GM12878 (cell line): ENCODE results near the gene HOOK2. TPM values are rescaled to one million over a fixed set of nuclear protein-coding genes. Genes with fewer than 3 reads are reported as not detected.

Experiments
- ATAC-seq: fragments of 200-7000 bp; cut with Tn5 transposase; 3 replicates; pipeline ENCODE4 v1.9.1; 2020; ENCODE audit warnings: mild to moderate bottlenecking, moderate library complexity
- BruUV-seq: library from RNA; stranded (reverse); fragments of 400-500 nt; replicated peaks from 2 replicates; lab custom pipeline; 2021; lab: Mats Ljungman, UMichigan
- CTCF ChIA-PET: fragments of 300-600 bp; sonication (Branson Sonifier 250); formaldehyde crosslinking; extraction: SDS; loops from one replicate; lab custom pipeline; 2021; ENCODE audit warnings: inconsistent platforms; lab: Yijun Ruan, JAX
- POLR2A ChIA-PET: fragments of 350-600 bp; formaldehyde crosslinking; extraction: SDS; loops from one replicate; lab custom pipeline; 2021; ENCODE audit warnings: inconsistent platforms; lab: Charles Lee
- RAD21 ChIA-PET: fragments of 300-600 bp; sonication (Branson Sonifier 250); formaldehyde crosslinking; loops from one replicate; lab custom pipeline; 2023; ENCODE audit warnings: antibody characterized with exemption; ENCODE audit not compliant: unreplicated experiment; lab: Charles Lee
- SMC1A ChIA-PET: fragments of 300-600 bp; sonication (Branson Sonifier 250); formaldehyde crosslinking; loops from one replicate; lab custom pipeline; 2023; ENCODE audit not compliant: unreplicated experiment, uncharacterized antibody; lab: Charles Lee
- DNase-seq: peaks from one replicate; pipeline ENCODE4 v3.0.0-alpha.2; 2011; ENCODE audit warnings: low read depth, low spot score
- FAIRE-seq: peaks from 3 replicates; lab custom pipeline; 2011; peaks lifted over from hg19 to GRCh38; lab: Jason Lieb, UNC
- H2AFZ ChIP-seq: 2 replicates; pipeline ENCODE4 v1.6.0; 2011; ENCODE audit warnings: low read depth, low read length, control low read depth; ENCODE audit not compliant: control insufficient read depth
- H3K27ac ChIP-seq: 2 replicates; pipeline ENCODE4 v1.5.1; 2011; ENCODE audit warnings: control low read depth; ENCODE audit not compliant: control insufficient read depth, insufficient read depth
- H3K27me3 ChIP-seq, 2 experiments: replicated peaks in 1 of 2; 2 replicates each; pipeline versions ENCODE4 v1.6.0 to v1.6.1; 2011; ENCODE audit warnings: low read length in 1 of 2; ENCODE audit not compliant: control insufficient read depth in 2 of 2, insufficient read depth in 2 of 2
- H3K36me3 ChIP-seq, 2 experiments: 2 replicates each; pipeline ENCODE4 v1.5.1; 2011; ENCODE audit warnings: low read length in 1 of 2; ENCODE audit not compliant: control insufficient read depth in 2 of 2, insufficient read depth in 2 of 2
- H3K4me1 ChIP-seq: 2 replicates; pipeline ENCODE4 v1.6.1; 2011; ENCODE audit warnings: mild to moderate bottlenecking, low read length, moderate library complexity, mixed read lengths; ENCODE audit not compliant: control insufficient read depth, insufficient read depth
- H3K4me2 ChIP-seq: 2 replicates; pipeline ENCODE4 v1.6.0; 2011; ENCODE audit warnings: control low read depth; ENCODE audit not compliant: control insufficient read depth, insufficient read depth
- H3K4me3 ChIP-seq: fragments of 200-600 bp; sonication (generic); 2 replicates; pipeline ENCODE4 v1.5.1; 2016
- H3K79me2 ChIP-seq: 2 replicates; pipeline ENCODE4 v1.6.0; 2011; ENCODE audit warnings: low read length; ENCODE audit not compliant: control insufficient read depth, insufficient read depth
- H3K9ac ChIP-seq: 2 replicates; pipeline ENCODE4 v1.8.0; 2011; ENCODE audit warnings: low read length, control low read depth, mixed read lengths; ENCODE audit not compliant: control insufficient read depth, insufficient read depth
- H3K9me3 ChIP-seq: replicated peaks from 3 replicates; pipeline ENCODE4 v1.5.1; 2011; ENCODE audit warnings: mild to moderate bottlenecking, low read length; ENCODE audit not compliant: control insufficient read depth, insufficient read depth
- H4K20me1 ChIP-seq: 2 replicates; pipeline ENCODE4 v1.6.0; 2011; ENCODE audit not compliant: control insufficient read depth, insufficient read depth
- CREB1 ChIP-seq: IDR thresholded peaks from 2 replicates; pipeline ENCODE4 v1.6.1; 2012; ENCODE audit warnings: low read depth, mild to moderate bottlenecking, inconsistent platforms
- E2F8 ChIP-seq: fragments of 450-650 bp; IDR thresholded peaks from 2 replicates; pipeline ENCODE4 v1.6.1; 2018; ENCODE audit warnings: mild to moderate bottlenecking, low read depth, moderate library complexity; ENCODE audit not compliant: partially characterized antibody
- MTA2 ChIP-seq: fragments of 450-650 bp; IDR thresholded peaks from 2 replicates; pipeline ENCODE4 v1.6.1; 2016; ENCODE audit warnings: low read depth, mild to moderate bottlenecking, moderate library complexity
- NBN ChIP-seq: fragments of 450-650 bp; IDR thresholded peaks from 2 replicates; pipeline ENCODE4 v1.6.1; 2016
- NR2C1 ChIP-seq: fragments of 450-650 bp; IDR thresholded peaks from 2 replicates; pipeline ENCODE4 v1.6.1; 2017; ENCODE audit warnings: antibody characterized with exemption, mild to moderate bottlenecking, moderate library complexity
- POLR2A ChIP-seq: IDR thresholded peaks from 2 replicates; pipeline ENCODE4 v1.6.1; 2011; ENCODE audit warnings: low read depth, mild to moderate bottlenecking, low read length
- SREBF1 ChIP-seq: IDR thresholded peaks from 2 replicates; pipeline ENCODE4 v1.6.1; 2012; ENCODE audit warnings: mild to moderate bottlenecking, low read length
- WRNIP1 ChIP-seq: IDR thresholded peaks from 2 replicates; pipeline ENCODE4 v1.6.1; 2011; ENCODE audit warnings: low read depth, low read length, improper control_type of control experiment, borderline replicate concordance
- ZNF207 ChIP-seq: fragments of 450-650 bp; IDR thresholded peaks from 2 replicates; pipeline ENCODE4 v1.6.1; 2014; ENCODE audit warnings: antibody characterized with exemption, mild to moderate bottlenecking, borderline replicate concordance
- ZZZ3 ChIP-seq: IDR thresholded peaks from 2 replicates; pipeline ENCODE4 v1.6.1; 2011; ENCODE audit warnings: low read depth; ENCODE audit not compliant: control insufficient read depth, insufficient read length
- WGBS: methylation state at CpG from one replicate; pipeline ENCODE4 v1.1.6; 2016; ENCODE audit warnings: low lambda C conversion rate; ENCODE audit not compliant: insufficient replicate concordance, insufficient coverage; ENCODE audit errors: missing lambda C conversion rate; 5-methylcytosine and 5-hydroxymethylcytosine counted together
- in situ Hi-C: fragments of 300-500 bp; cut with MboI; formaldehyde crosslinking; loops from 9 replicates; pipeline ENCODE4 v1.14.3; 2018; ENCODE audit warnings: mixed read lengths
- intact Hi-C: fragments of 100-400 bp; cut with micrococcal nuclease; formaldehyde crosslinking; loops from one replicate; pipeline ENCODE4 v1.14.2; 2022; ENCODE audit not compliant: unreplicated experiment
- polyA plus RNA-seq, 11 experiments: library from polyadenylated mRNA; depleted of rRNA in 4 of 11; unstranded in 6 of 11; stranded (reverse) in 5 of 11; fragments of >200 nt; fragmentation: Nextera tagmentation in 4 of 11; fragmentation: Illumina TruSeq in 1 of 11; extraction: Ambion mirVana in 4 of 11; extraction: Trizol in 1 of 11; gene quantifications; 1 replicate in 1 of 11; 2 replicates in 10 of 11; pipeline versions ENCODE4 v1.2.1 to v1.2.3, GENCODE V29; 2011 to 2016; ENCODE audit warnings: inconsistent platforms in 2 of 11, missing spikeins in 2 of 11, low read depth in 1 of 11
- total RNA-seq, 4 experiments: library from RNA; depleted of rRNA in 3 of 4; stranded (reverse); fragments of >200 nt in 3 of 4; fragmentation: Illumina TruSeq in 1 of 4; extraction: Trizol in 1 of 4; gene quantifications; 2 replicates each; pipeline versions ENCODE4 v1.2.1 to v1.2.3, GENCODE V29; 2013 to 2021
- TF ChIP-seq, protein P1 (sequence below): fragments of 450-650 bp; IDR thresholded peaks from 2 replicates; pipeline ENCODE4 v1.6.1; 2017; ENCODE audit warnings: antibody characterized with exemption, mild to moderate bottlenecking, moderate library complexity
- TF ChIP-seq, protein P2 (sequence below): IDR thresholded peaks from 2 replicates; pipeline ENCODE4 v1.6.1; 2011; ENCODE audit warnings: low read depth, mild to moderate bottlenecking, low read length, moderate library complexity, borderline replicate concordance; ENCODE audit errors: extremely low read depth
- TF ChIP-seq, protein P3 (sequence below): fragments of 150-350 bp; IDR thresholded peaks from 2 replicates; pipeline ENCODE4 v1.6.1; 2014; ENCODE audit warnings: mild to moderate bottlenecking, low read depth, low read length

The HOOK2 gene
- total and polyA plus RNA-seq, 10 of the 15 experiments (the other 5 are each of a cell fraction or from before 2014, with no cell fraction given) = 1.5 to 9.6 (median 6.2) TPM

DNA sequence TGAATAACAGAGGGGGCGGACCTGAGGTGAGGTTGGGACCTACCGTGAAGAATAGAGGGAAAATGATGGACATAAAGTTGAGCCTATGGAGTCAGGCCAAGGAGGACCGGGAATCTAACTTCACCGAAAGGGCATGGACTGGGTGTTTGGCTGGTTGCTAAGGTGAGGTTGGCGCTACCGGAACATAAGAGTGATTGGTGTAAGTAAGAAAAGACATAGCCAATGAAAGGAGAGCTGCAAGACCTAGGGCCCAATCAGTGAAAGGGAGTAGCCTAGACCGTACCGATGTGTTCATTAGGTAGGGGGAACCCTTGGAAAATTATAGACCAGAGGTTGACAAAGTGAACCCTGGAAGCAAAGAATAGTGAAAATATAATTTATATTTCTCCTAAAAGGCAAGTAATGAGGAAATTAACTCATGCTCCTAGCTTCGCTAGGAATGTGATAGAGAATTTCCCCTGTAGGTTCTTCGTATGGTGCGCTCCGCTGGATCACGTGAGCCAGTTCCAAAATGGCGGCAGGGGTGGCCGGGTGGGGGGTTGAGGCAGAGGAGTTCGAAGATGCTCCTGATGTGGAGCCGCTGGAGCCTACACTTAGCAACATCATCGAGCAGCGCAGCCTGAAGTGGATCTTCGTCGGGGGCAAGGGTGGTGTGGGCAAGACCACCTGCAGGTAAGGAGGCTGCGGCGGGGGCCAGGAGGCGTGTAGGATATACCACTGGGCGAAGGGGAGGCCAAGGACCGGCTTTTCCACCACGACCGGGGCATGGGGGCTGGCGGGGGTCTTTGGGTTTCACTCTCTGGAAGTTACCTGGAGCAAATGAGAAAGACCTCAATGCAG is 38.1 kb downstream of the HOOK2 start, which contains the start of gene GET3:
GET3 (plus strand) TSS at position 503 of the 840 bp plus-strand sequence; CDS start at position 512, 9 bp downstream.
- peaks cover 34% of the 10 kb centered on the region for H3K79me2 ChIP-seq
- H3K9me3 ChIP-seq = no peaks in the 10 kb centered on the region; the same call in 2 of the 3 replicates
- DNase-seq = peak; percentile 99
- peak; percentile 92 for ATAC-seq
- ChIA-PET RAD21 (interaction anchor here (1.0 to 1.7 kb wide), 3 partner anchors 24 to 71 kb away, joined by 3 to 7 read pairs (median 4); partner anchors contain the start of genes MAN2B1 and WDR83), SMC1A (interaction anchor here (0.7 to 1.8 kb wide), 6 partner anchors 14 to 40 kb away, joined by 3 to 6 read pairs (median 4); no protein-coding TSS in a partner anchor), POLR2A (interaction anchor here (0.7 to 3.1 kb wide), 4 partner anchors 15 to 404 kb away, joined by 3 to 26 read pairs (median 7); partner anchors contain the start of genes JUNB and ZNF563), CTCF (interaction anchor here (0.6 to 3.8 kb wide), 12 partner anchors 10 to 62 kb away, joined by 3 to 19 read pairs (median 4); partner anchors contain the start of gene TNPO2)
- peak within 1 kb of the TSS; percentile 100 for H2AFZ ChIP-seq
- peak within 1 kb of the TSS; percentile 91 for H3K4me2 ChIP-seq
- H4K20me1 ChIP-seq = peaks cover 5% of the 10 kb centered on the region
- TSS peak; percentile 89 for BruUV-seq
- H3K36me3 ChIP-seq = 0 out of 4 replicates have a peak, but pooled peaks cover 0 to under 1% of the 10 kb centered on the region in 2 experiments
- FAIRE-seq = peak; percentile 100
- WGBS = 2% methylated on average over 27 of the region's 29 CpGs
- no peaks in the 10 kb centered on the region for H3K27me3 ChIP-seq
- in situ Hi-C loops (no loop called here), intact Hi-C loops (no loop called here)
- H3K9ac ChIP-seq = peak within 1 kb of the TSS; percentile 88
- peaks cover 19% of the 10 kb centered on the region for H3K4me1 ChIP-seq
- H3K4me3 ChIP-seq = peak within 1 kb of the TSS; percentile 90
- peak within 1 kb of the TSS; percentile 98 for H3K27ac ChIP-seq
- TF ChIP-seq, protein P1, sequence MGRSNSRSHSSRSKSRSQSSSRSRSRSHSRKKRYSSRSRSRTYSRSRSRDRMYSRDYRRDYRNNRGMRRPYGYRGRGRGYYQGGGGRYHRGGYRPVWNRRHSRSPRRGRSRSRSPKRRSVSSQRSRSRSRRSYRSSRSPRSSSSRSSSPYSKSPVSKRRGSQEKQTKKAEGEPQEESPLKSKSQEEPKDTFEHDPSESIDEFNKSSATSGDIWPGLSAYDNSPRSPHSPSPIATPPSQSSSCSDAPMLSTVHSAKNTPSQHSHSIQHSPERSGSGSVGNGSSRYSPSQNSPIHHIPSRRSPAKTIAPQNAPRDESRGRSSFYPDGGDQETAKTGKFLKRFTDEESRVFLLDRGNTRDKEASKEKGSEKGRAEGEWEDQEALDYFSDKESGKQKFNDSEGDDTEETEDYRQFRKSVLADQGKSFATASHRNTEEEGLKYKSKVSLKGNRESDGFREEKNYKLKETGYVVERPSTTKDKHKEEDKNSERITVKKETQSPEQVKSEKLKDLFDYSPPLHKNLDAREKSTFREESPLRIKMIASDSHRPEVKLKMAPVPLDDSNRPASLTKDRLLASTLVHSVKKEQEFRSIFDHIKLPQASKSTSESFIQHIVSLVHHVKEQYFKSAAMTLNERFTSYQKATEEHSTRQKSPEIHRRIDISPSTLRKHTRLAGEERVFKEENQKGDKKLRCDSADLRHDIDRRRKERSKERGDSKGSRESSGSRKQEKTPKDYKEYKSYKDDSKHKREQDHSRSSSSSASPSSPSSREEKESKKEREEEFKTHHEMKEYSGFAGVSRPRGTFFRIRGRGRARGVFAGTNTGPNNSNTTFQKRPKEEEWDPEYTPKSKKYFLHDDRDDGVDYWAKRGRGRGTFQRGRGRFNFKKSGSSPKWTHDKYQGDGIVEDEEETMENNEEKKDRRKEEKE = peak; percentile 92
- no peak for TF ChIP-seq WRNIP1
- TF ChIP-seq MTA2 = 0 out of 2 replicates have a peak, but pooled peaks have one; percentile 8
- TF ChIP-seq POLR2A = peak; percentile 93
- peak; percentile 97 for TF ChIP-seq SREBF1
- TF ChIP-seq, protein P2, sequence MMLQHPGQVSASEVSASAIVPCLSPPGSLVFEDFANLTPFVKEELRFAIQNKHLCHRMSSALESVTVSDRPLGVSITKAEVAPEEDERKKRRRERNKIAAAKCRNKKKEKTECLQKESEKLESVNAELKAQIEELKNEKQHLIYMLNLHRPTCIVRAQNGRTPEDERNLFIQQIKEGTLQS = peak; percentile 81; the same call in 1 of the 2 replicates
- TF ChIP-seq, protein P3, sequence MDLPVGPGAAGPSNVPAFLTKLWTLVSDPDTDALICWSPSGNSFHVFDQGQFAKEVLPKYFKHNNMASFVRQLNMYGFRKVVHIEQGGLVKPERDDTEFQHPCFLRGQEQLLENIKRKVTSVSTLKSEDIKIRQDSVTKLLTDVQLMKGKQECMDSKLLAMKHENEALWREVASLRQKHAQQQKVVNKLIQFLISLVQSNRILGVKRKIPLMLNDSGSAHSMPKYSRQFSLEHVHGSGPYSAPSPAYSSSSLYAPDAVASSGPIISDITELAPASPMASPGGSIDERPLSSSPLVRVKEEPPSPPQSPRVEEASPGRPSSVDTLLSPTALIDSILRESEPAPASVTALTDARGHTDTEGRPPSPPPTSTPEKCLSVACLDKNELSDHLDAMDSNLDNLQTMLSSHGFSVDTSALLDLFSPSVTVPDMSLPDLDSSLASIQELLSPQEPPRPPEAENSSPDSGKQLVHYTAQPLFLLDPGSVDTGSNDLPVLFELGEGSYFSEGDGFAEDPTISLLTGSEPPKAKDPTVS = peak; percentile 42; the same call in 1 of the 2 replicates
- TF ChIP-seq CREB1 = no peak
- peak; percentile 36; the same call in 1 of the 2 replicates for TF ChIP-seq NR2C1
- peak; percentile 89 for TF ChIP-seq NBN
- TF ChIP-seq ZNF207 = peak; percentile 77; the same call in 1 of the 2 replicates
- TF ChIP-seq E2F8 = no peak
- no peak for TF ChIP-seq ZZZ3
